IMR-90 (cell line): ENCODE data around the gene NAA38. TPM values are rescaled to one million over a fixed set of nuclear protein-coding genes. Genes with fewer than 3 reads are reported as not detected.

ENCODE experiments used
- ATAC-seq: fragments of 200-7000 bp; cut with Tn5 transposase; 2 replicates; pipeline ENCODE4 v1.9.1; 2020; ENCODE audit warnings: low read depth, mild to moderate bottlenecking, moderate library complexity
- BruUV-seq: library from RNA; stranded (reverse); fragments of 400-500 nt; replicated peaks from 2 replicates; lab custom pipeline; 2021; lab: Mats Ljungman, UMichigan
- CTCF ChIA-PET: fragments of 300-600 bp; formaldehyde crosslinking; extraction: SDS; loops from one replicate; lab custom pipeline; 2021; ENCODE audit warnings: antibody characterized with exemption; lab: Yijun Ruan, JAX
- POLR2A ChIA-PET: fragments of 300-600 bp; sonication (Branson Sonifier 250); formaldehyde crosslinking; loops from one replicate; lab custom pipeline; 2022; ENCODE audit warnings: antibody characterized with exemption; ENCODE audit not compliant: unreplicated experiment; lab: Charles Lee
- DNase-seq: peaks from one replicate; pipeline ENCODE4 v3.0.0; 2013
- H2AFZ ChIP-seq: replicated peaks from 2 replicates; pipeline ENCODE3; 2013; ENCODE audit warnings: low read length, mild to moderate bottlenecking; ENCODE audit not compliant: poor library complexity
- H2AK5ac ChIP-seq: 2 replicates; pipeline ENCODE4 v1.6.1; 2013; ENCODE audit warnings: low read depth, low read length, inconsistent platforms
- H2AK9ac ChIP-seq: replicated peaks from 2 replicates; pipeline ENCODE3; 2013; ENCODE audit warnings: mild to moderate bottlenecking, low read depth, low read length, moderate library complexity; ENCODE audit not compliant: poor library complexity
- H2BK120ac ChIP-seq: 2 replicates; pipeline ENCODE4 v1.6.1; 2013; ENCODE audit warnings: low read depth, low read length, inconsistent platforms
- H2BK15ac ChIP-seq: 3 replicates; pipeline ENCODE4 v1.6.1; 2013; ENCODE audit warnings: low read depth, low read length, inconsistent platforms
- H2BK20ac ChIP-seq: 2 replicates; pipeline ENCODE4 v1.6.1; 2013; ENCODE audit warnings: low read depth, mild to moderate bottlenecking, inconsistent platforms, low read length, moderate library complexity
- H2BK5ac ChIP-seq: 2 replicates; pipeline ENCODE4 v1.6.1; 2013; ENCODE audit warnings: mild to moderate bottlenecking, low read depth, low read length, inconsistent platforms; ENCODE audit not compliant: poor library complexity, severe bottlenecking
- H3K14ac ChIP-seq: replicated peaks from 2 replicates; pipeline ENCODE4 v1.6.1; 2013; ENCODE audit warnings: low read depth, low read length, inconsistent platforms
- H3K18ac ChIP-seq: 2 replicates; pipeline ENCODE4 v1.6.1; 2013; ENCODE audit warnings: low read depth, low read length, control low read depth
- H3K23ac ChIP-seq: 2 replicates; pipeline ENCODE4 v1.6.1; 2013; ENCODE audit warnings: low read depth, low read length, inconsistent platforms
- H3K27ac ChIP-seq: 2 replicates; pipeline ENCODE4 v1.5.1; 2013; ENCODE audit warnings: mild to moderate bottlenecking, control low read depth, low read length; ENCODE audit not compliant: insufficient read depth
- H3K27me3 ChIP-seq: 2 replicates; pipeline ENCODE4 v1.6.1; 2013; ENCODE audit warnings: low read length; ENCODE audit not compliant: control insufficient read depth, insufficient read depth
- H3K36me3 ChIP-seq: 2 replicates; pipeline ENCODE4 v1.6.1; 2013; ENCODE audit warnings: low read length, mixed read lengths; ENCODE audit not compliant: control insufficient read depth, insufficient read depth
- H3K4ac ChIP-seq: 2 replicates; pipeline ENCODE4 v1.6.1; 2013; ENCODE audit warnings: low read depth, low read length, inconsistent platforms
- H3K4me1 ChIP-seq: 2 replicates; pipeline ENCODE4 v1.6.1; 2013; ENCODE audit warnings: low read length, mixed read lengths; ENCODE audit not compliant: control insufficient read depth, insufficient read depth
- H3K4me2 ChIP-seq: 2 replicates; pipeline ENCODE4 v1.6.1; 2013; ENCODE audit warnings: low read depth, mild to moderate bottlenecking, control low read depth, low read length, moderate library complexity
- H3K4me3 ChIP-seq: 2 replicates; pipeline ENCODE4 v1.5.1; 2013; ENCODE audit warnings: low read depth, mild to moderate bottlenecking, control low read depth, low read length, moderate library complexity; ENCODE audit not compliant: insufficient read depth
- H3K56ac ChIP-seq: 2 replicates; pipeline ENCODE4 v1.6.1; 2013; ENCODE audit warnings: low read length, inconsistent platforms; ENCODE audit not compliant: insufficient read depth; ENCODE audit errors: extremely low read depth
- H3K79me1 ChIP-seq, 2 experiments: 2 replicates each; pipeline ENCODE4 v1.6.1; 2013; ENCODE audit warnings: low read length in 2 of 2, inconsistent platforms in 1 of 2, low read depth in 1 of 2
- H3K9ac ChIP-seq: 2 replicates; pipeline ENCODE4 v1.6.1; 2013; ENCODE audit warnings: low read depth, low read length, control low read depth
- H3K9me1 ChIP-seq: 2 replicates; pipeline ENCODE4 v1.6.1; 2013; ENCODE audit warnings: low read length, inconsistent platforms; ENCODE audit not compliant: insufficient read depth
- H3K9me3 ChIP-seq: 2 replicates; pipeline ENCODE4 v1.6.1; 2013; ENCODE audit warnings: low read length; ENCODE audit not compliant: control insufficient read depth, insufficient read depth
- H4K20me1 ChIP-seq: 2 replicates; pipeline ENCODE4 v1.6.1; 2013; ENCODE audit warnings: low read length, inconsistent platforms; ENCODE audit not compliant: insufficient read depth
- H4K5ac ChIP-seq: 2 replicates; pipeline ENCODE4 v1.6.1; 2013; ENCODE audit warnings: mild to moderate bottlenecking, low read depth, low read length, control low read depth
- H4K8ac ChIP-seq, 2 experiments: 2 replicates each; pipeline ENCODE4 v1.6.1; 2013; ENCODE audit warnings: low read depth in 2 of 2, low read length in 2 of 2, control low read depth in 1 of 2, inconsistent platforms in 1 of 2
- H4K91ac ChIP-seq: 2 replicates; pipeline ENCODE4 v1.6.1; 2013; ENCODE audit warnings: low read depth, low read length, inconsistent platforms; ENCODE audit not compliant: insufficient read depth
- CEBPB ChIP-seq: IDR thresholded peaks from 2 replicates; pipeline ENCODE4 v1.6.1; 2012; ENCODE audit warnings: low read depth, low read length, improper control_type of control experiment
- CTCF ChIP-seq: conservative IDR thresholded peaks from 2 replicates; pipeline ENCODE4 v1.5.1; 2012; ENCODE audit warnings: mild to moderate bottlenecking, low read depth, low read length, improper control_type of control experiment
- MAZ ChIP-seq: IDR thresholded peaks from 2 replicates; pipeline ENCODE4 v1.6.1; 2012; ENCODE audit warnings: low read depth, mild to moderate bottlenecking, low read length, improper control_type of control experiment, moderate library complexity, borderline replicate concordance
- POLR2A ChIP-seq: IDR thresholded peaks from 2 replicates; pipeline ENCODE4 v1.6.1; 2012; ENCODE audit warnings: mild to moderate bottlenecking, low read depth, low read length
- RAD21 ChIP-seq: IDR thresholded peaks from 2 replicates; pipeline ENCODE4 v1.6.1; 2012; ENCODE audit warnings: low read length, improper control_type of control experiment
- RCOR1 ChIP-seq: IDR thresholded peaks from 2 replicates; pipeline ENCODE4 v1.6.1; 2012; ENCODE audit warnings: mild to moderate bottlenecking, low read length, improper control_type of control experiment; ENCODE audit not compliant: insufficient replicate concordance
- WGBS, 2 experiments: methylation state at CpG; one replicate each; pipeline versions ENCODE4 v1.1.5 to v1.1.7; 2013; ENCODE audit warnings: missing lambda C conversion rate in 2 of 2; ENCODE audit not compliant: insufficient read length in 1 of 2; ENCODE audit errors: extremely low coverage in 2 of 2; 5-methylcytosine and 5-hydroxymethylcytosine counted together
- dilution Hi-C: fragments of 300-500 bp; cut with HindIII; formaldehyde crosslinking; loops from one replicate; pipeline ENCODE4 v1.14.3; 2018; ENCODE audit warnings: low sequenced_read_pairs; ENCODE audit not compliant: unreplicated experiment
- in situ Hi-C: fragments of 300-500 bp; cut with MboI; formaldehyde crosslinking; loops from 3 replicates; pipeline ENCODE4 v1.14.3; 2019; ENCODE audit warnings: low sequenced_read_pairs, inconsistent platforms, mixed read lengths
- intact Hi-C: fragments of 100-400 bp; cut with micrococcal nuclease; formaldehyde crosslinking; loops from 2 replicates; pipeline ENCODE4 v1.10.0; 2022
- polyA plus RNA-seq, 3 experiments: library from polyadenylated mRNA; depleted of rRNA; stranded (reverse); fragments of >200 nt; gene quantifications; 2 replicates each; pipeline ENCODE4 v1.2.3, GENCODE V29; 2012; ENCODE audit warnings: low replicate concordance in 1 of 3
- total RNA-seq: library from RNA; depleted of rRNA; stranded (reverse); fragments of >200 nt; gene quantifications from 2 replicates; pipeline ENCODE4 v1.2.3, GENCODE V29; 2012
- TF ChIP-seq, protein P1 (sequence below): fragments of 150-350 bp; IDR thresholded peaks from 2 replicates; pipeline ENCODE4 v1.6.1; 2016; ENCODE audit warnings: low read depth, mild to moderate bottlenecking, low read length, moderate library complexity, borderline replicate concordance

Gene NAA38
- total and polyA plus RNA-seq, 2 of the 4 experiments (the other 2 are of a cell fraction), result 40.7 to 76.8 TPM

GRCh38 chr17:7849130-7849750 lies 8.1 kb downstream of the NAA38 start:
- no peak overlapping the region for H2BK20ac ChIP-seq
- H4K8ac ChIP-seq, result no peak overlapping the region
- CTCF ChIA-PET, result no interaction called here
- no peaks in the 10 kb centered on the region for H3K9me3 ChIP-seq
- no peak for TF ChIP-seq RCOR1
- no peak for TF ChIP-seq POLR2A
- no peak for TF ChIP-seq RAD21
- TF ChIP-seq, protein P1, sequence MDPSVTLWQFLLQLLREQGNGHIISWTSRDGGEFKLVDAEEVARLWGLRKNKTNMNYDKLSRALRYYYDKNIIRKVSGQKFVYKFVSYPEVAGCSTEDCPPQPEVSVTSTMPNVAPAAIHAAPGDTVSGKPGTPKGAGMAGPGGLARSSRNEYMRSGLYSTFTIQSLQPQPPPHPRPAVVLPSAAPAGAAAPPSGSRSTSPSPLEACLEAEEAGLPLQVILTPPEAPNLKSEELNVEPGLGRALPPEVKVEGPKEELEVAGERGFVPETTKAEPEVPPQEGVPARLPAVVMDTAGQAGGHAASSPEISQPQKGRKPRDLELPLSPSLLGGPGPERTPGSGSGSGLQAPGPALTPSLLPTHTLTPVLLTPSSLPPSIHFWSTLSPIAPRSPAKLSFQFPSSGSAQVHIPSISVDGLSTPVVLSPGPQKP, result no peak
- TF ChIP-seq CTCF, result no peak
- no peak for TF ChIP-seq MAZ
- TF ChIP-seq CEBPB, result no peak
- H3K9me1 ChIP-seq, result no peaks in the 10 kb centered on the region
- POLR2A ChIA-PET, result no interaction called here
- no peak overlapping the region for H3K9ac ChIP-seq
- H2AK5ac ChIP-seq, result no peak overlapping the region
- H3K18ac ChIP-seq, result no peak overlapping the region
- peaks cover 47% of the 10 kb centered on the region for H4K20me1 ChIP-seq
- no peak overlapping the region for H3K4ac ChIP-seq
- no peak overlapping the region for H2BK15ac ChIP-seq
- H4K5ac ChIP-seq, result no peak overlapping the region
- no peak overlapping the region for H3K4me3 ChIP-seq
- H3K27ac ChIP-seq, result no peak overlapping the region
- ATAC-seq (no peak), DNase-seq (no peak)
- intact Hi-C loops (no loop called here), dilution Hi-C loops (no loop called here), in situ Hi-C loops (no loop called here)
- no peak overlapping the region for H4K91ac ChIP-seq
- no peaks in the 10 kb centered on the region for H3K27me3 ChIP-seq
- H3K14ac ChIP-seq, result no peak overlapping the region
- H3K4me1 ChIP-seq, result peaks cover 7% of the 10 kb centered on the region
- no peak overlapping the region for H2BK5ac ChIP-seq
- H3K56ac ChIP-seq, result no peak overlapping the region
- H3K36me3 ChIP-seq, result peaks cover 67% of the 10 kb centered on the region
- no peak overlapping the region for H2BK120ac ChIP-seq
- no peak overlapping the region for H2AK9ac ChIP-seq
- no peak overlapping the region for H3K23ac ChIP-seq
- BruUV-seq, result no TSS peak
- WGBS, 2 experiments, result 97% methylated on average over 18 of the region's 35 CpGs; no CpG with 5 or more reads in 1 of the 2 experiments
- no peak overlapping the region for H3K4me2 ChIP-seq
- H2AFZ ChIP-seq, result no peak overlapping the region
- H3K79me1 ChIP-seq, result peaks cover 14 to 39% of the 10 kb centered on the region in 2 experiments
